Effector memory CD4-positive, alpha-beta T cell (primary cell): ENCODE measurements around the gene WDR89.
"Not testable (repeated sequence)": the region's sequence is repeated elsewhere in the genome, so short reads cannot be mapped to it uniquely, and the experiment has no call there.

ENCODE experiments used
- DNase-seq, 3 donors: peaks; one replicate each; pipeline ENCODE4 v3.0.0-alpha.2; 2020
- H3K27ac ChIP-seq: 2 replicates; pipeline ENCODE4 v1.7.0; 2013; ENCODE audit warnings: mild to moderate bottlenecking, low read length, moderate library complexity; ENCODE audit not compliant: insufficient read depth, poor library complexity, severe bottlenecking
- H3K27me3 ChIP-seq: replicated peaks from 2 replicates; pipeline ENCODE4 v1.7.0; 2013; ENCODE audit warnings: mild to moderate bottlenecking, low read length; ENCODE audit not compliant: insufficient read depth, control insufficient read depth, poor library complexity, severe bottlenecking
- H3K36me3 ChIP-seq: 2 replicates; pipeline ENCODE4 v1.7.0; 2013; ENCODE audit warnings: mild to moderate bottlenecking, low read length, moderate library complexity; ENCODE audit not compliant: control insufficient read depth, insufficient read depth
- H3K4me1 ChIP-seq: 2 replicates; pipeline ENCODE4 v1.7.0; 2013; ENCODE audit warnings: low read length, mild to moderate bottlenecking; ENCODE audit not compliant: control insufficient read depth, insufficient read depth, poor library complexity, severe bottlenecking
- H3K4me3 ChIP-seq: 2 replicates; pipeline ENCODE4 v1.7.0; 2013; ENCODE audit warnings: low read length, low read depth, mild to moderate bottlenecking; ENCODE audit not compliant: insufficient read depth, poor library complexity, severe bottlenecking
- H3K9me3 ChIP-seq: 2 replicates; pipeline ENCODE4 v1.7.0; 2013; ENCODE audit warnings: mild to moderate bottlenecking, low read length, moderate library complexity; ENCODE audit not compliant: control insufficient read depth

The WDR89 gene

DNA sequence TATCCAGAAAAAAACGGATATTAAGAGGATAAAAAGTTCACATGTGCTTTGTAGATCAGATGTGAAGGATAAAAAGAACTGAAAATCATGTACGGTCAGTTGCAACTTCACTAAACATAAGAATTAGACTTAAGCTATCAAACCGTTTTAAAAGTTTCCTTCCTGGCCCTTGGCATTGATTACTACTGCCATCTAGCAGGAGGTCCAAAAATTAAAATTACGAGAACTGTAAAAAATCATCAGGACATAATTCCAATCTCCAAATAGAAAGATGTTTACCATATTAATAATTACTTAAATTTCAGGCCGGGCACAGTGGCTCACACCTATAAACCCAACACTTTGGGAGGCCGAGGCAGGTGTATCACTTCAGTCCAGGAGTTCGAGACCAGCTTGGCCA lies 7.9 kb downstream of the WDR89 start:
- no peak for DNase-seq
- Histone ChIP-seq H3K4me3 (no peak overlapping the region), H3K27me3 (no peaks in the 10 kb centered on the region), H3K4me1 (no peaks in the 10 kb centered on the region), H3K9me3 (no peaks in the 10 kb centered on the region), H3K36me3 (peaks cover 2% of the 10 kb centered on the region), H3K27ac (no peak overlapping the region)

GRCh38 chr14:63632932-63633514 lies 8.6 kb downstream of the WDR89 start:
- peaks cover 3% of the 10 kb centered on the region for H3K36me3 ChIP-seq
- H3K27ac ChIP-seq: no peak overlapping the region
- H3K27me3 ChIP-seq: no peaks in the 10 kb centered on the region
- H3K4me3 ChIP-seq: no peak overlapping the region
- no peaks in the 10 kb centered on the region for H3K4me1 ChIP-seq
- no peak for DNase-seq
- no peaks in the 10 kb centered on the region for H3K9me3 ChIP-seq

DNA sequence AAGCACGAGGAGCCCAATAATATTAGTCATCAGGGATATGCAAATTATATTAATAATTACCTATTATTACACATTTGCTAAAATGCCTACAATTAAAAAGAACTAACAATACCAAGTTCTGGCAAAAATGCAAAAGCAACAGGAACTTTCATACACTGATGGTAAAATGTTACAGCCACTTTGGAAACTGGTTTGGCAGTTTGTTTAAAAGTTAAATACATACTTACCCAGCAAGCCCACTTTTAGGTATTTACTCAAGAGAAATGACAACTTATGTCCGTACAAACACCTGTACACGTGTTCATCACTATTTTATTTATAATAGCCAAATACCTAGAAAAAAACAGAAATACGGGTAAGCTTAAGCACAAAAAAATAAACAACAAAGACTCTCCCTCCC lies 17.0 kb downstream of the WDR89 start:
- no peak for DNase-seq
- Histone ChIP-seq H3K27me3 (no peaks in the 10 kb centered on the region), H3K27ac (no peak overlapping the region), H3K4me3 (no peak overlapping the region), H3K4me1 (no peaks in the 10 kb centered on the region), H3K36me3 (peaks cover 22% of the 10 kb centered on the region), H3K9me3 (no peaks in the 10 kb centered on the region)

DNA sequence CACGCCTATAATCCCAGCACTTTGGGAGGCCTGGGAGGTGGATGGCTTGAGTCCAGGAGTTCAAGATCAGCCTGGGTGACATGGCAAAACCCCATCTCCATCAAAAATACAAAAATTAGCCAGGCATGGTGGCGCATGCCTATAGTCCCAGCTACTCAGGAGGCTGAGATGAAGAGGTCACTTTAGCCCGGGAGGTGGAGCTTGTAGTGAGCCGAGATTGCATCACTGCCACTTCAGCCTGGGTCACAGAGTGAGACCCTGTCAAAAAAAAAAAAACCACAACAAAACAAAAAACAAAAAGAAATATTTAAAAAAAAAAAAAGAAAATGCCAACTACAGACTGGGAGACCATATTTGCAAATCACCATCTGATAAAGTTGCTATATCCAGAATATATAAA lies 17.5 kb downstream of the WDR89 start:
- Histone ChIP-seq H3K36me3 (peaks cover 22% of the 10 kb centered on the region), H3K27ac (no peak overlapping the region), H3K27me3 (no peaks in the 10 kb centered on the region), H3K4me1 (no peaks in the 10 kb centered on the region), H3K4me3 (no peak overlapping the region), H3K9me3 (no peaks in the 10 kb centered on the region)
- DNase-seq: no peak

- not testable (repeated sequence) for H3K27me3 ChIP-seq, H3K4me1 ChIP-seq, H3K27ac ChIP-seq, DNase-seq, H3K9me3 ChIP-seq, H3K4me3 ChIP-seq
- peaks cover 24% of the 10 kb centered on the region for H3K36me3 ChIP-seq
Measured at GRCh38 chr14:63621975-63622374, 19.7 kb downstream of the WDR89 start.

DNA sequence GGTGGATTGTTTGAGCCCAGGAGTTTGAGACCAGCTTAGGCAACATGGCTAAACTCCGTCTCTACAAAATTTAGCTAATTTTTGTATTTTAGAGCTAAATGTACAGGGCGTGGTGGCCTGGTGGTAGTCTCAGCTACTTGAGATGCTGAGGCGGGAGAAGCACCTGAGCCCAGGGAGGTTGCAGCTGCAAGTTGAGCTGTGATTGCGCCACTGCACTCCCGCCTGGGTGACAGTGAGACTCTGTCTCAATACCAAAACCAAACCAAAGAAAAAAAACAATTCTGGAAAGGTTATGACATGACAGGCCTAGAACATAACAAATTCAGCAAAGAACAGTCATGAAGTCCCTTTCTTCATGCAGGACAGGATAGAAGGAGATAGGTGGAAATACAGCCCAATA lies 25.7 kb downstream of the WDR89 start:
- H3K36me3 ChIP-seq: peaks cover 16% of the 10 kb centered on the region
- no peak overlapping the region for H3K27ac ChIP-seq
- H3K9me3 ChIP-seq: no peaks in the 10 kb centered on the region
- no peak for DNase-seq
- H3K4me1 ChIP-seq: no peaks in the 10 kb centered on the region
- H3K4me3 ChIP-seq: no peak overlapping the region
- no peaks in the 10 kb centered on the region for H3K27me3 ChIP-seq

- DNase-seq: no peak
- Histone ChIP-seq H3K27ac (no peak overlapping the region), H3K4me3 (no peak overlapping the region), H3K36me3 (peaks cover 11% of the 10 kb centered on the region), H3K9me3 (no peaks in the 10 kb centered on the region), H3K4me1 (no peaks in the 10 kb centered on the region), H3K27me3 (no peaks in the 10 kb centered on the region)
Measured at GRCh38 chr14:63614679-63615363, 26.9 kb downstream of the WDR89 start.

DNA sequence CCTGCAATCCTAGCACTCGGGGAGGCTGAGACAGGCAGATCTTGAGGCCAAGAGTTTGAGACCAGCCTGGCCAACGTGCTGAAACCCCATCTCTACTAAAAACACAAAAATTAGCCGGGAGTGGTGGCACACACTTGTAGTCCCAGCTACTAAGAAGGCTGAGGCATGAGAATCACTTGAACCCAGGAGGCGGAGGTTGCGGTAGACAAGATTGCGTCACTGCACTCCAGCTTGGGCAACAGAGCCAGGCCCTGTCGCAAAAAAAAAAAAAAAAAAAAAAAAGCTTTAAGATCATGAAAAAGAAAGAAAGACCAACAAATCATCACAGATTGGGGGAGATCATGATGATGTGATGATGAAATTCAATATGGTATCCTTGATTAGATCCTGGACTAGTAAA lies 30.6 kb downstream of the WDR89 start:
- Histone ChIP-seq H3K27ac (no peak overlapping the region), H3K9me3 (no peaks in the 10 kb centered on the region), H3K27me3 (no peaks in the 10 kb centered on the region), H3K4me1 (no peaks in the 10 kb centered on the region), H3K36me3 (peaks cover 6% of the 10 kb centered on the region), H3K4me3 (no peak overlapping the region)
- no peak for DNase-seq

DNA sequence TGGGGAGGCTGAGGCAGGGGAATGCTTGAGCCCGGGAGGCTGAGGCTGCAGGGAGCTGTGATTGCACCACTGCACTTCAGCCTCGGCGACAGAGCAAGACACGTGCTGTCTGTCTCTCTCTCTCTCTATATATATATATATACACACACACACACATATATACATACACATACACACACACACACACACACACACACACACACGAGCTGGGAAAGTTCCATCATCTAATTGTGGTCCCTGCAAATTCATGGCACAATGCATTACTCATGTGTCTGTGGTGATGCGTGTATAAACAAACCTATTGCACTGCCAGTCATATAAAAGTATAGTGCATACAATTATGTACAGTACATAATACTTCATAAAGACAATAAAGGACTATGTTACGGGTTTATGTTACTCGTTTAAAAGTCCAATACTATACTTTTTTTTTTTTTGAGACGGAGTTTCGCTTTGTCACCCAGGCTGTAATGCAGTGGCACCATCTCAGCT lies 36.6 kb downstream of the WDR89 start:
- H3K27ac ChIP-seq: no peak overlapping the region
- H3K27me3 ChIP-seq: no peaks in the 10 kb centered on the region
- DNase-seq: no peak
- peaks cover 3% of the 10 kb centered on the region for H3K36me3 ChIP-seq
- H3K4me3 ChIP-seq: no peak overlapping the region
- H3K4me1 ChIP-seq: no peaks in the 10 kb centered on the region
- H3K9me3 ChIP-seq: no peaks in the 10 kb centered on the region

GRCh38 chr14:63604626-63605025 lies 37.0 kb downstream of the WDR89 start:
- DNase-seq: no peak
- Histone ChIP-seq H3K9me3 (no peaks in the 10 kb centered on the region), H3K27ac (no peak overlapping the region), H3K27me3 (no peaks in the 10 kb centered on the region), H3K4me1 (no peaks in the 10 kb centered on the region), H3K4me3 (no peak overlapping the region), H3K36me3 (peaks cover 6% of the 10 kb centered on the region)
